Tibial nerve (tissue), 4 donors: ENCODE results near the gene ATF4.

Experiments used
- EP300 ChIP-seq, 2 donors: sonication (generic); formaldehyde crosslinking; IDR thresholded peaks; one replicate each; pipeline ENCODE4 v1.6.1; 2017; ENCODE audit warnings: antibody characterized with exemption in 2 of 2, mild to moderate bottlenecking in 1 of 2
- POLR2A ChIP-seq, 2 donors: fragments of 450-650 bp; IDR thresholded peaks; one replicate each; pipeline ENCODE4 v1.6.1; 2017; ENCODE audit warnings: antibody characterized with exemption in 2 of 2, mild to moderate bottlenecking in 2 of 2, moderate library complexity in 2 of 2
- TF ChIP-seq, protein P1 (sequence below), 5 experiments: fragments of 200-600 bp in 3 of 5; fragments of 450-650 bp in 2 of 5; sonication (generic) in 3 of 5; IDR thresholded peaks; one replicate each; pipeline ENCODE4 v1.5.1; 2016 to 2019; ENCODE audit warnings: antibody characterized with exemption in 5 of 5, mild to moderate bottlenecking in 3 of 5, moderate library complexity in 2 of 5

DNA sequence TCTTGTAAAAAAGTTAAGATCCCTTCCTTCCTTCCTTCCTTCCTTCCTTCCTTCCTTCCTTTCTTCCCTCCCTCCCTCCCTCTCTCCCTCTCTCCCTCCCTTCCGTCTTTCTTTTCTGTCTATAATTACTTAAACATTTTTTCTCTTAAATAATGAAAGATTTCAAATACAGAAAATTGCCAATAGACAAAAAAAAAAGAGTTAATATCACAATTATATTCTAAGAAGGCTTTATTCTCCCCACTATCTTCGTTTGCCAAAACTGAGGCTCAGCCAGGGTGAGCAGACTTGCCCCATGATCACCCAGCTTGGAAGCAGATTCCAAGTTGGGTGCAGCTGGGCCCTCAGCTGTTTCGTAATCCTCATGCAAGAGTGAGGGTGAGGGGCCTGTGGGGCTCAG lies 49.9 kb downstream of the ATF4 start:
- TF ChIP-seq, protein P1, sequence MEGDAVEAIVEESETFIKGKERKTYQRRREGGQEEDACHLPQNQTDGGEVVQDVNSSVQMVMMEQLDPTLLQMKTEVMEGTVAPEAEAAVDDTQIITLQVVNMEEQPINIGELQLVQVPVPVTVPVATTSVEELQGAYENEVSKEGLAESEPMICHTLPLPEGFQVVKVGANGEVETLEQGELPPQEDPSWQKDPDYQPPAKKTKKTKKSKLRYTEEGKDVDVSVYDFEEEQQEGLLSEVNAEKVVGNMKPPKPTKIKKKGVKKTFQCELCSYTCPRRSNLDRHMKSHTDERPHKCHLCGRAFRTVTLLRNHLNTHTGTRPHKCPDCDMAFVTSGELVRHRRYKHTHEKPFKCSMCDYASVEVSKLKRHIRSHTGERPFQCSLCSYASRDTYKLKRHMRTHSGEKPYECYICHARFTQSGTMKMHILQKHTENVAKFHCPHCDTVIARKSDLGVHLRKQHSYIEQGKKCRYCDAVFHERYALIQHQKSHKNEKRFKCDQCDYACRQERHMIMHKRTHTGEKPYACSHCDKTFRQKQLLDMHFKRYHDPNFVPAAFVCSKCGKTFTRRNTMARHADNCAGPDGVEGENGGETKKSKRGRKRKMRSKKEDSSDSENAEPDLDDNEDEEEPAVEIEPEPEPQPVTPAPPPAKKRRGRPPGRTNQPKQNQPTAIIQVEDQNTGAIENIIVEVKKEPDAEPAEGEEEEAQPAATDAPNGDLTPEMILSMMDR (IDR thresholded peaks at IDR 0.05) = no peak
- TF ChIP-seq POLR2A (IDR thresholded peaks at IDR 0.05) = no peak
- TF ChIP-seq EP300 (IDR thresholded peaks at IDR 0.05) = no peak
